PFSK-1 (cell line): ENCODE data around the gene HOXA6.

Experiments used
- FOXP2 ChIP-seq: optimal IDR thresholded peaks from 2 replicates; pipeline ENCODE3; 2011; ENCODE audit warnings: borderline replicate concordance, control low read depth, inconsistent platforms; ENCODE audit not compliant: insufficient read depth; ENCODE audit errors: extremely low read length, extremely low read depth
- POLR2AphosphoS5 ChIP-seq: IDR thresholded peaks from 2 replicates; pipeline ENCODE4 v1.6.1; 2012; ENCODE audit warnings: low read depth, mild to moderate bottlenecking, control low read depth, low read length, moderate library complexity
- SIN3A ChIP-seq: IDR thresholded peaks from 2 replicates; pipeline ENCODE4 v1.6.1; 2012; ENCODE audit warnings: mild to moderate bottlenecking, low read length, moderate library complexity, borderline replicate concordance; ENCODE audit not compliant: insufficient read depth
- TF ChIP-seq, protein P1 (sequence below), 2 experiments: IDR thresholded peaks; 2 replicates each; pipeline versions ENCODE4 v1.6.1 to v1.8.0; 2011 to 2012; ENCODE audit warnings: low read depth in 2 of 2, low read length in 2 of 2, control low read depth in 1 of 2, inconsistent platforms in 1 of 2, mild to moderate bottlenecking in 1 of 2, moderate library complexity in 1 of 2; ENCODE audit not compliant: insufficient read depth in 1 of 2

DNA sequence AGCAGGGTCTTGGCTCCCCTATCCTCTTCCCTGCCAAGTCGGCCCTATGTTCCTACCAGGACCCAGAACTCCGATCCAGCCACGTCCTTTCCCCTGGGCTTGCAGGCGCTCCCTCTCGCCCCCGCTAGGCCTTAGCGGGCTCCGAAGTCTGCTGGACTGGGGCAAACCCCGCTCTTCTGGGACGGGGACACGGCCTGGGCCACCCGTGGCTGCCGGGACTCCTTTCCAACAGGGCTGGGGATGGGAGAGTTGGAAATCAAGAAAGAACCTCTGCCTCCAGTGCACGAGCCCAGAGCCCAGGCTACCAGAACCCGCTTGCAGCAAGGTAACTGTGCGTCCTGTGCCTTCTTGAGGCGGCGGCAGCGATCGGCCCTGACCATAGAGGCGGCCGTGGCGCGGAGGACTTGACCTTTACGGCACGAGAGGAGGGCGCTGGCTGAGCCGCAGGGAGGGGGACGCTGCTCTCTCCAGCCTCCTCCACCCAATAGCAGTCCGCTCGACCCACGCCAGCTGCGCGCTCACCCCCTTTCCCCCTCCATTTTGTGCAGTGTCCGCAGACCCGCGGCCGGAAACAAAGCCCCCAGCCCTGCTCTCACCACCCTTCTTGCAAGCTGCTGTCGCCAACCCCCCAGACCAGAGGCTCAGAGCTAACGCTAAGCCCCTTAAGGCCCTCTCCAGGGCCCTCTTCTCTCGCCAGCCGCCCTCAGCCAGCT, 44.4 kb upstream of the HOXA6 start:
- no peak for TF ChIP-seq FOXP2
- no peak for TF ChIP-seq POLR2AphosphoS5
- TF ChIP-seq SIN3A: no peak
- TF ChIP-seq, protein P1, sequence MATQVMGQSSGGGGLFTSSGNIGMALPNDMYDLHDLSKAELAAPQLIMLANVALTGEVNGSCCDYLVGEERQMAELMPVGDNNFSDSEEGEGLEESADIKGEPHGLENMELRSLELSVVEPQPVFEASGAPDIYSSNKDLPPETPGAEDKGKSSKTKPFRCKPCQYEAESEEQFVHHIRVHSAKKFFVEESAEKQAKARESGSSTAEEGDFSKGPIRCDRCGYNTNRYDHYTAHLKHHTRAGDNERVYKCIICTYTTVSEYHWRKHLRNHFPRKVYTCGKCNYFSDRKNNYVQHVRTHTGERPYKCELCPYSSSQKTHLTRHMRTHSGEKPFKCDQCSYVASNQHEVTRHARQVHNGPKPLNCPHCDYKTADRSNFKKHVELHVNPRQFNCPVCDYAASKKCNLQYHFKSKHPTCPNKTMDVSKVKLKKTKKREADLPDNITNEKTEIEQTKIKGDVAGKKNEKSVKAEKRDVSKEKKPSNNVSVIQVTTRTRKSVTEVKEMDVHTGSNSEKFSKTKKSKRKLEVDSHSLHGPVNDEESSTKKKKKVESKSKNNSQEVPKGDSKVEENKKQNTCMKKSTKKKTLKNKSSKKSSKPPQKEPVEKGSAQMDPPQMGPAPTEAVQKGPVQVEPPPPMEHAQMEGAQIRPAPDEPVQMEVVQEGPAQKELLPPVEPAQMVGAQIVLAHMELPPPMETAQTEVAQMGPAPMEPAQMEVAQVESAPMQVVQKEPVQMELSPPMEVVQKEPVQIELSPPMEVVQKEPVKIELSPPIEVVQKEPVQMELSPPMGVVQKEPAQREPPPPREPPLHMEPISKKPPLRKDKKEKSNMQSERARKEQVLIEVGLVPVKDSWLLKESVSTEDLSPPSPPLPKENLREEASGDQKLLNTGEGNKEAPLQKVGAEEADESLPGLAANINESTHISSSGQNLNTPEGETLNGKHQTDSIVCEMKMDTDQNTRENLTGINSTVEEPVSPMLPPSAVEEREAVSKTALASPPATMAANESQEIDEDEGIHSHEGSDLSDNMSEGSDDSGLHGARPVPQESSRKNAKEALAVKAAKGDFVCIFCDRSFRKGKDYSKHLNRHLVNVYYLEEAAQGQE (IDR thresholded peaks at IDR 0.05; ENCODE audit: insufficient read depth in 1 of 2, low read depth in 2 of 2, low read length in 2 of 2): no peak
